Hematopoietic multipotent progenitor cell treated with erythropoietin and hydrocortisone succinate and interleukin-3 and kit ligand, for 4 days (in vitro differentiated cells): ENCODE data around the gene CCNH.

Source experiments
- DNase-seq: peaks from one replicate; pipeline ENCODE4 v3.0.0-alpha.2; 2015

CCNH gene

GRCh38 chr5:87354496-87354895, 58.2 kb downstream of the CCNH start:
- DNase-seq: no peak

GRCh38 chr5:87347841-87348240, 64.9 kb downstream of the CCNH start:
- DNase-seq: no peak

- DNase-seq: no peak
Observed at GRCh38 chr5:87347272-87347671, 65.5 kb downstream of the CCNH start.
